ENCODE results near the gene ALG8. TPM values are rescaled to one million over a fixed set of nuclear protein-coding genes. Genes with fewer than 3 reads are reported as not detected.
A peak's percentile ranks its signal among the peaks of the same experiment; 100 is the strongest.
"Not testable (repeated sequence)": the region's sequence is repeated elsewhere in the genome, so short reads cannot be mapped to it uniquely, and the experiment has no call there.

Gene ALG8
- total and polyA plus RNA-seq, 2 experiments from 2014 or later = 38.4 to 74.1 TPM

DNA sequence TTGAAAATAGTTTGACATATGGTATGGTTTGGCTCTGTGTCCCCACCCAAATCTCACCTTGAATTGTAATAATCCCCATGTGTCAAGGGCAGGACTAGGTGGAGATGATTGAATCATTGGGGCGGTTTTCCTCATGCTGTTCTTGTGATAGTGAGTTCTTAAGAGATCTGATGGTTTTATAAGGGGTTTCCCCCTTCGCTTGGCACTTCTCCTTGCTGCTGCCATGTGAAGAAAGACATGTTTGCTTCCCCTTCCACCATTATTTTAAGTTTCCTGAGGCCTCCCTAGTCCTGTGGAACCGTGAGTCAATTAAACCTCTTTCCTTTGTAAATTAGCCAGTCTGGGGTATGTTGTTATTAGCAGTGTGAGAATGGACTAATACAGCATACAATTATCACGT, 41.3 kb upstream of the ALG8 start:
- TF ChIP-seq, protein P1, sequence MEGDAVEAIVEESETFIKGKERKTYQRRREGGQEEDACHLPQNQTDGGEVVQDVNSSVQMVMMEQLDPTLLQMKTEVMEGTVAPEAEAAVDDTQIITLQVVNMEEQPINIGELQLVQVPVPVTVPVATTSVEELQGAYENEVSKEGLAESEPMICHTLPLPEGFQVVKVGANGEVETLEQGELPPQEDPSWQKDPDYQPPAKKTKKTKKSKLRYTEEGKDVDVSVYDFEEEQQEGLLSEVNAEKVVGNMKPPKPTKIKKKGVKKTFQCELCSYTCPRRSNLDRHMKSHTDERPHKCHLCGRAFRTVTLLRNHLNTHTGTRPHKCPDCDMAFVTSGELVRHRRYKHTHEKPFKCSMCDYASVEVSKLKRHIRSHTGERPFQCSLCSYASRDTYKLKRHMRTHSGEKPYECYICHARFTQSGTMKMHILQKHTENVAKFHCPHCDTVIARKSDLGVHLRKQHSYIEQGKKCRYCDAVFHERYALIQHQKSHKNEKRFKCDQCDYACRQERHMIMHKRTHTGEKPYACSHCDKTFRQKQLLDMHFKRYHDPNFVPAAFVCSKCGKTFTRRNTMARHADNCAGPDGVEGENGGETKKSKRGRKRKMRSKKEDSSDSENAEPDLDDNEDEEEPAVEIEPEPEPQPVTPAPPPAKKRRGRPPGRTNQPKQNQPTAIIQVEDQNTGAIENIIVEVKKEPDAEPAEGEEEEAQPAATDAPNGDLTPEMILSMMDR (IDR thresholded peaks at IDR 0.05; ENCODE audit: low read depth, low read length) = no peak
- Histone ChIP-seq H3K4me3 (no peak overlapping the region), H3K9me3 (ENCODE audit: low read depth) (no peaks in the 10 kb centered on the region), H3K27ac (no peak overlapping the region), H3K27me3 (no peaks in the 10 kb centered on the region), H3K4me1 (ENCODE audit: low read depth) (peaks cover 20% of the 10 kb centered on the region), H3K36me3 (no peaks in the 10 kb centered on the region)
- DNase-seq (ENCODE audit: low read depth in 1 of 2, low spot score in 1 of 2) = no peak

DNA sequence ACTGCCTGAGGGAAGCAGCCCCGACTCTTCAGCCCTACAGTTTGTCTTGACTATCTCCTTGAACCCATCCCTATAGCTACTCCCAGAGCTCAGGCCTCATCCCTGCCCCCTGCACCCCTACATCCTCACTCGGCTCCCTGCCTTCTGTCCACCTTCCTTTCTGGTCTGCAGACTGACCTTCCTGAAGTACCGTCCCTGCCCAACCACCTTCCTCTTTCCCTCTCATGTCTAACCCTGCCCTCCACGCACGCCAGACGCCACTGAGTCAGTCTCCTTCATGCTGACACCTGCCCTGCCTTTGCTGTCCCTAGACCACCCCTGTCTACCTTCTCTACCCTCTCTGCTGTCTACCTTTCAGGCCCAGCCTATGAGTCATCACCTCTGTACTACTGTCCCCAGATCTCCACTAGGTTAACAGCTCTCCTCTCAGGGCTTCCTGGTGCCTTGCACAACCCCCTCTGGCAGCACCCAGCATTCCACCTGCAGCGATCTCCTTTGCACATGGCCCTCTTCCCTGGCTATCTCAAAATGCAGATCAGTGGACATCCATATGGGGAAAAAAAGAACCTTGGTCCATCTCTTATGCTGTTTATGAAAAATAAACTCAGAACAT, 40.1 kb upstream of the ALG8 start:
- H3K9me3 ChIP-seq (ENCODE audit: low read depth) = no peaks in the 10 kb centered on the region
- no peak for DNase-seq (ENCODE audit: low read depth in 1 of 2, low spot score in 1 of 2)
- no peak overlapping the region for H3K4me3 ChIP-seq
- H3K36me3 ChIP-seq = no peaks in the 10 kb centered on the region
- H3K27me3 ChIP-seq = no peaks in the 10 kb centered on the region
- H3K27ac ChIP-seq = peak overlapping the region; percentile 48
- TF ChIP-seq, protein P1 (IDR thresholded peaks at IDR 0.05; ENCODE audit: low read depth, low read length) = no peak
- H3K4me1 ChIP-seq (ENCODE audit: low read depth) = peaks cover 20% of the 10 kb centered on the region

- H3K36me3 ChIP-seq = peaks cover 4% of the 10 kb centered on the region
- H3K4me3 ChIP-seq = no peak overlapping the region
- H3K4me1 ChIP-seq (ENCODE audit: low read depth) = peaks cover 20% of the 10 kb centered on the region
- H3K27me3 ChIP-seq = no peaks in the 10 kb centered on the region
- no peak for DNase-seq (ENCODE audit: low read depth in 1 of 2, low spot score in 1 of 2)
- H3K9me3 ChIP-seq (ENCODE audit: low read depth) = no peaks in the 10 kb centered on the region
- TF ChIP-seq, protein P1 (IDR thresholded peaks at IDR 0.05; ENCODE audit: low read depth, low read length) = no peak
- H3K27ac ChIP-seq = peak overlapping the region; percentile 56
These were observed 37.8 kb upstream of the ALG8 start for GRCh38 chr11:78177216-78177615.

DNA sequence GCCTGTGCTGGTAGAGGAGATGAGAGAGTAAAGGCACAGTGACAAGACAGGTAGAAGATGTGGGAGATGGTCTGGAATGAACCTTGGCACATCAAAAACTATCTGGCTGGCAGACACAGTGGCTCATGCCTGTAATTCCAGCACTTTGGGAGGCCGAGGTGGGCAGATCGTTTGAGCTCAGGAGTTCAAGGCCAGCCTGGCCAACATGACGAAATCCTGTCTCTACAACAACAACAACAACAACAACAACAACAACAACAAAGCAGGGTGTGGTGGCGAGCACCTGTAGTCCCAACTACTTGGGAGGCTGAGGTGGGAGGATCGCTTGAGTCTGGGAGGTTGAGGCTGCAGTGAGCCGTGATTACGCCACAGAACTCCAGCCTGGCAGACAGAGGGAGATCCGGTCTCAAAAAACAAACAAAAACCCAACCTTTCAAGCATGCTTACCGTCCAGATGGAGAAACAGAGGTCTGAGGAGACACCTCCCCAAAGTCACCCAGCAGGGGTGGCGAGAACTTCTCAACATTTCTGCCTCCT, 37.2 kb upstream of the ALG8 start:
- no peak for DNase-seq (ENCODE audit: low read depth in 1 of 2, low spot score in 1 of 2)
- Histone ChIP-seq H3K9me3 (ENCODE audit: low read depth) (no peaks in the 10 kb centered on the region), H3K36me3 (peaks cover 4% of the 10 kb centered on the region), H3K27me3 (no peaks in the 10 kb centered on the region), H3K4me3 (no peak overlapping the region), H3K4me1 (ENCODE audit: low read depth) (peaks cover 20% of the 10 kb centered on the region), H3K27ac (peak overlapping the region; percentile 56)
- TF ChIP-seq, protein P1 (IDR thresholded peaks at IDR 0.05; ENCODE audit: low read depth, low read length) = no peak

GRCh38 chr11:78175862-78176261, 36.4 kb upstream of the ALG8 start:
- not testable (repeated sequence) for H3K4me3 ChIP-seq; H3K36me3 ChIP-seq; H3K9me3 ChIP-seq (ENCODE audit: low read depth); H3K27me3 ChIP-seq; DNase-seq (ENCODE audit: low read depth in 1 of 2, low spot score in 1 of 2); H3K27ac ChIP-seq
- peaks cover 20% of the 10 kb centered on the region for H3K4me1 ChIP-seq (ENCODE audit: low read depth)

DNA sequence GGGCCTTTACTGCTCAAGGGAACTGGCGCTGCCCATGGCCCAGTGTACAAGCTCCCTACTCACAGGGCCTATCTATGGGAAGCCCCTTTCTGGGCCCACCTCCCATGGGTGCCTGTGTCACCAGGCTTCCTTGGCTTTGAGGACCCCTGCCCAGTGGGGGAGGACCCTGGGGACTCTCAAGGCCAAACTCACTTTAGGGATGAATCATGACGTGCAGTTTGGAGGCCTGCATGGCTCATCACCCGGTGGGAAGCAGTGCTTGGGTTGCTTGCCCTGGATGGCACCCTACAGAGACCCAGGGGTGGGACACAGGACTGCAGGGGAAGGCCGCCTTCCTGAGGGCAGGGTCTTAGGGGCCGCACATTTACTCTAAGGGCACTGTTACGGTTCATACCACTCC, 32.5 kb upstream of the ALG8 start:
- Histone ChIP-seq H3K36me3 (peaks cover 4% of the 10 kb centered on the region), H3K27me3 (no peaks in the 10 kb centered on the region), H3K4me1 (ENCODE audit: low read depth) (peaks cover 29% of the 10 kb centered on the region), H3K9me3 (ENCODE audit: low read depth) (no peaks in the 10 kb centered on the region), H3K4me3 (no peak overlapping the region), H3K27ac (no peak overlapping the region)
- no peak for DNase-seq (ENCODE audit: low read depth in 1 of 2, low spot score in 1 of 2)
- TF ChIP-seq, protein P1 (IDR thresholded peaks at IDR 0.05; ENCODE audit: low read depth, low read length) = no peak
